GM19025 (cell line): ENCODE results near the gene DSG1.
"Not testable (repeated sequence)": the region's sequence is repeated elsewhere in the genome, so short reads cannot be mapped to it uniquely, and the experiment has no call there.

ENCODE experiments used
- ATAC-seq: cut with Tn5 transposase; IDR thresholded peaks from one replicate; pipeline ENCODE4 v1.9.1; 2021; ENCODE audit warnings: mild to moderate bottlenecking, low read depth, moderate library complexity; ENCODE audit not compliant: unreplicated experiment

The DSG1 gene

GRCh38 chr18:31317860-31318259 lies at the start of gene DSG1:
Gene DSG1 (plus strand): TSS chr18:31318160. CDS start chr18:31318301, 141 bp downstream.
- no peak for ATAC-seq

- ATAC-seq = no peak
These were observed 49.0 kb upstream of the DSG1 start for GRCh38 chr18:31268985-31269406.

GRCh38 chr18:31269566-31269965 lies 48.4 kb upstream of the DSG1 start:
- ATAC-seq = no peak

- no peak for ATAC-seq
These were observed 47.4 kb upstream of the DSG1 start for GRCh38 chr18:31270578-31270977.

- ATAC-seq = no peak
These were observed 44.0 kb upstream of the DSG1 start for GRCh38 chr18:31273812-31274527.

- no peak for ATAC-seq
These were observed 43.0 kb upstream of the DSG1 start for GRCh38 chr18:31274931-31275330.

- no peak for ATAC-seq
These were observed 42.1 kb upstream of the DSG1 start for GRCh38 chr18:31275722-31276463.

GRCh38 chr18:31278609-31279071 lies 39.3 kb upstream of the DSG1 start:
- no peak for ATAC-seq

- ATAC-seq = no peak
These were observed 37.5 kb upstream of the DSG1 start for GRCh38 chr18:31280502-31280901.

- ATAC-seq = no peak
These were observed 36.5 kb upstream of the DSG1 start for GRCh38 chr18:31281437-31281836.

- not testable (repeated sequence) for ATAC-seq
These were observed 28.5 kb upstream of the DSG1 start for GRCh38 chr18:31289446-31289845.

- no peak for ATAC-seq
These were observed 26.3 kb upstream of the DSG1 start for GRCh38 chr18:31291688-31292087.

GRCh38 chr18:31294199-31294747 lies 23.7 kb upstream of the DSG1 start:
- no peak for ATAC-seq

- ATAC-seq = no peak
These were observed 20.7 kb upstream of the DSG1 start for GRCh38 chr18:31297248-31297647.

GRCh38 chr18:31301201-31301655 lies 16.7 kb upstream of the DSG1 start:
- no peak for ATAC-seq

- ATAC-seq = no peak
These were observed 15.0 kb upstream of the DSG1 start for GRCh38 chr18:31302991-31303390.

GRCh38 chr18:31303771-31304170 lies 14.2 kb upstream of the DSG1 start:
- ATAC-seq = no peak

- no peak for ATAC-seq
These were observed 8.8 kb upstream of the DSG1 start for GRCh38 chr18:31309115-31309514.

GRCh38 chr18:31316974-31317373 lies 986 bp upstream of the DSG1 start:
- ATAC-seq = no peak

GRCh38 chr18:31321719-31322118 lies 3.8 kb downstream of the DSG1 start:
- no peak for ATAC-seq

GRCh38 chr18:31325051-31325450 lies 7.1 kb downstream of the DSG1 start:
- no peak for ATAC-seq
